Gastroesophageal sphincter (tissue), 3 donors: ENCODE measurements around the gene SPAAR.

ENCODE experiments used
- POLR2A ChIP-seq, 2 donors: fragments of 450-650 bp; IDR thresholded peaks; one replicate each; pipeline ENCODE4 v1.6.1; 2017; ENCODE audit warnings: antibody characterized with exemption in 2 of 2, mild to moderate bottlenecking in 2 of 2, moderate library complexity in 1 of 2
- TF ChIP-seq, protein P1 (sequence below), 4 experiments: fragments of 200-600 bp in 2 of 4; fragments of 450-650 bp in 2 of 4; sonication (generic) in 1 of 4; IDR thresholded peaks; one replicate each; pipeline ENCODE4 v1.5.1; 2017 to 2019; ENCODE audit warnings: antibody characterized with exemption in 4 of 4, mild to moderate bottlenecking in 2 of 4, moderate library complexity in 2 of 4

GRCh38 chr9:35928591-35929452 is 19.5 kb downstream of the SPAAR start:
- TF ChIP-seq, protein P1, sequence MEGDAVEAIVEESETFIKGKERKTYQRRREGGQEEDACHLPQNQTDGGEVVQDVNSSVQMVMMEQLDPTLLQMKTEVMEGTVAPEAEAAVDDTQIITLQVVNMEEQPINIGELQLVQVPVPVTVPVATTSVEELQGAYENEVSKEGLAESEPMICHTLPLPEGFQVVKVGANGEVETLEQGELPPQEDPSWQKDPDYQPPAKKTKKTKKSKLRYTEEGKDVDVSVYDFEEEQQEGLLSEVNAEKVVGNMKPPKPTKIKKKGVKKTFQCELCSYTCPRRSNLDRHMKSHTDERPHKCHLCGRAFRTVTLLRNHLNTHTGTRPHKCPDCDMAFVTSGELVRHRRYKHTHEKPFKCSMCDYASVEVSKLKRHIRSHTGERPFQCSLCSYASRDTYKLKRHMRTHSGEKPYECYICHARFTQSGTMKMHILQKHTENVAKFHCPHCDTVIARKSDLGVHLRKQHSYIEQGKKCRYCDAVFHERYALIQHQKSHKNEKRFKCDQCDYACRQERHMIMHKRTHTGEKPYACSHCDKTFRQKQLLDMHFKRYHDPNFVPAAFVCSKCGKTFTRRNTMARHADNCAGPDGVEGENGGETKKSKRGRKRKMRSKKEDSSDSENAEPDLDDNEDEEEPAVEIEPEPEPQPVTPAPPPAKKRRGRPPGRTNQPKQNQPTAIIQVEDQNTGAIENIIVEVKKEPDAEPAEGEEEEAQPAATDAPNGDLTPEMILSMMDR (IDR thresholded peaks at IDR 0.05), result no peak
- TF ChIP-seq POLR2A (IDR thresholded peaks at IDR 0.05), result no peak
